NB4 (cell line): ENCODE data around the gene AREL1.

ENCODE experiments used
- CTCF ChIP-seq: IDR thresholded peaks from one replicate; pipeline ENCODE4 v1.5.1; 2012; ENCODE audit warnings: low read depth, low read length
- POLR2A ChIP-seq: IDR thresholded peaks from 2 replicates; pipeline ENCODE4 v1.6.1; 2011; ENCODE audit warnings: mild to moderate bottlenecking; ENCODE audit not compliant: insufficient read length; ENCODE audit errors: extremely low read depth

- TF ChIP-seq CTCF (no peak), POLR2A (no peak)
These were observed 51.0 kb downstream of the AREL1 start for GRCh38 chr14:74661726-74662450.
